AG09319 (cell line): Measurements from ENCODE around the gene OPHN1.

Source experiments
- DNase-seq: peaks from one replicate; pipeline ENCODE4 v3.0.0-alpha.2; 2010; ENCODE audit warnings: low read depth; ENCODE audit errors: extremely low read depth
- TF ChIP-seq, protein P1 (sequence below): IDR thresholded peaks from 2 replicates; pipeline ENCODE4 v1.5.1; 2011; ENCODE audit warnings: low read depth, mild to moderate bottlenecking, inconsistent platforms, low read length, moderate library complexity

Gene OPHN1

DNA sequence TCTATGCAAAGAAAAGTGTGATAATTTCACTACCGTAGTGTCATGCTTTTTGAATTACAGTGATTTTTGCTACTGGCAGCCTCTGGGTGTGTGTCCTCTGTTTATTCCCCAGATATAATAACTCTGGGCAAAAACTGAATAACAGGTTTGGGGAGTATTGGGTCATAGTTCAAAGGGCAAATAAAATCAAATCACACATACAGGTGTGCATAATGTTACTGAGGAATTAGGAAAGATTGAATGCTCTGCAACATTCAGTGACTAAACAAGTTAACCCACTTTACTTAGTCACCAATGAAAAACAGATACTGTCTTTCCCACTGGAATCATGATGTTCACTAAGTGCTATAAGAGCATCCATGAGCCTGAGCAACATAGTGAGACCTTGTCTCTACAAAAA is 224.3 kb downstream of the OPHN1 start:
- no peak for DNase-seq
- TF ChIP-seq, protein P1, sequence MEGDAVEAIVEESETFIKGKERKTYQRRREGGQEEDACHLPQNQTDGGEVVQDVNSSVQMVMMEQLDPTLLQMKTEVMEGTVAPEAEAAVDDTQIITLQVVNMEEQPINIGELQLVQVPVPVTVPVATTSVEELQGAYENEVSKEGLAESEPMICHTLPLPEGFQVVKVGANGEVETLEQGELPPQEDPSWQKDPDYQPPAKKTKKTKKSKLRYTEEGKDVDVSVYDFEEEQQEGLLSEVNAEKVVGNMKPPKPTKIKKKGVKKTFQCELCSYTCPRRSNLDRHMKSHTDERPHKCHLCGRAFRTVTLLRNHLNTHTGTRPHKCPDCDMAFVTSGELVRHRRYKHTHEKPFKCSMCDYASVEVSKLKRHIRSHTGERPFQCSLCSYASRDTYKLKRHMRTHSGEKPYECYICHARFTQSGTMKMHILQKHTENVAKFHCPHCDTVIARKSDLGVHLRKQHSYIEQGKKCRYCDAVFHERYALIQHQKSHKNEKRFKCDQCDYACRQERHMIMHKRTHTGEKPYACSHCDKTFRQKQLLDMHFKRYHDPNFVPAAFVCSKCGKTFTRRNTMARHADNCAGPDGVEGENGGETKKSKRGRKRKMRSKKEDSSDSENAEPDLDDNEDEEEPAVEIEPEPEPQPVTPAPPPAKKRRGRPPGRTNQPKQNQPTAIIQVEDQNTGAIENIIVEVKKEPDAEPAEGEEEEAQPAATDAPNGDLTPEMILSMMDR = no peak

DNA sequence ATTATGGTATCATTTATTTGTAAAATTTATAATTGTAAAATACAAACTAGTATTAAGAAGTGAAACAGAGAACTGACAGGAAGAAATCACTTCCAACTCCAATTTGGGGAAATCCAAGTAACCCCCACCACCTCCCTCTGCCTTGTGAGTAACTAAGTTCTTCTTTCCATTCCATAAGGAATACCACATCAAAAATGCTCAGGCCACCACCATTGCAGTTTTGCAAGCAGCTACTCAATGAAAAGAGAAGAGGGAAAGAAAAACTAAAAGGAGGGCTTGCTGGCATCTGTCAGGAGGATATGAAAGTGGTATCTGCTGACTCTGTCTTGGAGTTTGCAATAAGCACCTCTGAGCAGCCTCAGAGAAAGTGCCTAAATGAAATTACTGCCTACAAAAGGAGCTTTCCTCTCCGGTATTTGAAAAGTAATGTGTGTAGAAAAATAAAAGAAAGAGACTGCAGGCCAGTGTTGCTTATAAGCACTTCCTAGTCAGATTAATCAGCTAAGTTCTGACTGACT is 228.7 kb downstream of the OPHN1 start:
- no peak for DNase-seq

DNA sequence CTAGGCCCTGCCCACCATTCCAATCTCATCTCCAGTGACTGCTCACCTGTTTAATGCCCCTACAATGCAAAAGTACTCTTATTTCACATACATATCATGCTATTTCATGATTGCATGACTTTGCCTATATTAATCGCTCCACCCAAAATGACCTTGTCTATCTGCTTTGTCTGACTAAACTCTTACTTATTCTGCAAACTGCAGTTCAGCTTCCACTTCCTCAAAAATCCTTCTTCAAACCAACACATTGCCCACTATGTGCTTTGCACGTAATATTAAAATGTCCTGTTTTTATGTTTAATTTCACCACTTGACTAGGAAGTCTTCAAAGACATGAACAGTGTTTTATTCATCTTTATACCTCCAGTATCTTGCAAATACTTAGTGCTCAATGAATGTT is 229.6 kb downstream of the OPHN1 start:
- no peak for DNase-seq
- TF ChIP-seq, protein P1 = no peak

More for the DNA sequence above, 228.7 kb downstream of the OPHN1 start:
- TF ChIP-seq, protein P1 = no peak

DNA sequence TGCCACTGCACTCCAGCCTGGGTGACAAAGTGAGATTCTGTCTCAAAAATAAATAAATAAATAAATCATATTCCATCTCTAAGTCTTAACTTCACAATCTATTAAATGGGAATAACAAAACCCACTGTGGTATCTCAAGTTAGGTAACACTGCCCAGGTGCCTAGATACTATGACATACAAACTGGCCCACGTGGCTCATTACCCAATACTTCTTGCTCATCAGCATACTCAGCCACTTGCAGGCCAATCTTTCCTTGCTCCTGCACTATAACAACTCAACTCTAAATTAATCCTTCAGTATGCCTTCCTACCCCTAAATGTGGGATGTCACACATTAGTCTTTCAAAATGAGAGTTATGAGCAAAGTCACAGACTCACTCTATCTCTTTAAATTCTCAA is 230.1 kb downstream of the OPHN1 start:
- TF ChIP-seq, protein P1 = no peak
- no peak for DNase-seq

DNA sequence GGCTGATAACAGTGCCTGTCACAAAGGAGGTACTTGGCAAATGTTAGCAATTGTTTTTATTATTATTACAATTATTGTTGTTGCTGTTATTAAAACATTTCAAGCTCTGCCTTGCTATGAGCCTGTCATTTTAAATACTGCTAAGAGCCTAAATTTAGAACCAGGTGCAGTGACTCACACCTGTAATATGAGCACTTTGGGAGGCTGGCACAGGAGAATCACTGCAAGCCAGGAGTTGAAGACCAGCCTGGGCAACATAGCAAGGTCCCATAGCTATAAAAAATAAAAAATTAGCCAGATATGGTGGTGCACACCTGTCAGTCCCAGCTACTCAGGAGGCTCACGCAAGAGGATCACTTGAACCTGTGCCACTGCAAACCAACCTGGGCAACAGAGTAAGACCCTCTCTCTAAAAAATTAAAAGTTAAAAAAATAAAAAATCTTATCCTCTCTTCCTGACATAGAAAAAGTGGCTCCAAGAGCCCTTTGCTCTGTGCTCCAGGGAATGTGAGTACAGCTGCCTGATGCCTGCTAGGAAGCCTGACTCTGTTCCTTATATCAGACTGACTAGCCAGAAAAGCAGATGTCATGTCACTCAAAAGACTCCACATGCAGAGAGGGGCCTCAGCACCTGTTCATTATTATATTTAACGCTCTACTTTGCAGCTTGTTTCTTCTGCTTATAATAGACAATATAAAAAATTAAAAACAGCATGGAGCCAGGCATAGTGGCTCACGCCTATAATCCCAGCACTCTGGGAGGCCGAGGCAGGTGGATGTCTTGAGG is 234.0 kb downstream of the OPHN1 start:
- TF ChIP-seq, protein P1 = no peak
- DNase-seq = no peak

DNA sequence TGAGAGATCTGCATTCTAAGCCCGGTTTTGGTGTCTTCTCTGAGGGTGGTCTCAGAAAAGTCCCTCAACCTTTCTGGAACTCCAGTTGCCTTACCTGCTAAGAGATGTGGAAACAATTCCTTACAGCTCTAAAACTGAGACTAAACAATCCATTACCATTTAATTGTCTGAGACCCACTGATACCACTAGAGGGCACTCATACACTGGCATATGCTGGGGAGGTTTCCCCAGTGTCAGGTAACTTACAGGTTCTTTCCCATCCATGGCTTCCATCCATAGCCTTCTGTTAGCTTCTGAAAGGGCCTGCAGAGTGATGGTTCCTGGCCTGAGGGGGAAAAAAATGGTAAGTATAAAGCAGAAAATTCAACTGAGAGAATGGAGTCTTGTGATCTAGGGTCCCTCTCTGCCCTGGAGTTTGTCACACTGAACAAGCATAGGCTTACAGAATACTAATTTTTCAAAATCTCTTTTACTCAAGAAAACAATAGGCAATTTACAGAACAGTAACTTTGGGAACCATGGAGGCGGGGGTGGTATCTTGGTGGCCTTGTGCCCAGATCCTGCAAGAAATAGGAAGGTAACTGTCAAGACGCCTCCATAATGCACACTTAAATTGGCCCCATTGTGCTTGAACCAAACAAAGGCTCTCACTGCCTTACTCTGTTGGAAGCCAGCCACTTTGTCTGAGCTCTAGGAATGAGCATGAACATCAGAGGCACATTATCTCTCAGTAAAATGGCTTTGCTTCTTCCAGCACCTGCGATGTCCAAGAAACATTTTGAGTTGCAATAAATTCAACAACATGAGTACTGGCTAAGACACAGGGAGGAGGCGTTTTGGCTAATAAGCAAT is 236.1 kb downstream of the OPHN1 start:
- TF ChIP-seq, protein P1 = peak; percentile 71
- DNase-seq = peak; percentile 12

DNA sequence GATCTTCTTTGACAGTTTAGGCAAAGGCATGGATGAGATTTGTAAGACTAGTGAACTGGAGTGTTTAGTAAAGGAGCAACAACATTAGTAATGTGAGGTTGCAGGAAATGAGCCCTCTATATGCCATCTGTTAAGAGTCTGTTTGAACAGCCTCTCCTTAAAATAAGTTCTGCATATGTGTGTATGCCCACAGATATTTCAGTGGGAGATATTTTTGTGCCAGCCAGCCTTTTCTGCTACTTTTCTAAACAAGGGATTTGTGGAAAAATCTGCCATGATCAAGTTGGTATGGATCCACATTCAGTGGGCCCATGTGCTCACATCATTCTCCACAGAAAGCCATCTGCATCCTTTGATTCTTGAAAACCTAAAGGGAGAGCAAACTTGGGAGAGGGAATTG is 237.7 kb downstream of the OPHN1 start:
- DNase-seq = no peak

More for the DNA sequence above, 237.7 kb downstream of the OPHN1 start:
- TF ChIP-seq, protein P1 = no peak
